Measurements from ENCODE around the gene SDK1.

GRCh38 chr7:3588341-3588740 lies 287.3 kb downstream of the SDK1 start:
- TF ChIP-seq EZH2phosphoT487 (IDR thresholded peaks at IDR 0.05; ENCODE audit: unreplicated experiment) (no peak), POLR2AphosphoS5 (IDR thresholded peaks at IDR 0.05; ENCODE audit: low read depth) (no peak), CTCF (conservative IDR thresholded peaks at IDR 0.05; ENCODE audit: low read depth in 2 of 2) (no peak), REST (IDR thresholded peaks at IDR 0.05; ENCODE audit: unreplicated experiment) (no peak)

All from GM23338 (cell line).